Pancreas (tissue), 10 donors: Measurements from ENCODE around the gene TLE1. TPM values are rescaled to one million over a fixed set of nuclear protein-coding genes. Genes with fewer than 3 reads are reported as not detected.
A peak's percentile ranks its signal among the peaks of the same experiment; 100 is the strongest.
"Not testable (repeated sequence)": the region's sequence is repeated elsewhere in the genome, so short reads cannot be mapped to it uniquely, and the experiment has no call there.

Source experiments
- ATAC-seq, 4 donors: fragments of 200-7000 bp; cut with Tn5 transposase; one replicate each; pipeline versions ENCODE4 v1.8.0 to v1.9.1; 2020; ENCODE audit warnings: mild to moderate bottlenecking in 4 of 4, moderate library complexity in 4 of 4
- DNase-seq, 6 donors: peaks; one replicate each; pipeline ENCODE4 v3.0.0-alpha.2; 2020
- FAIRE-seq: peaks from 2 replicates; lab custom pipeline; 2012; peaks lifted over from hg19 to GRCh38; lab: Jason Lieb, UNC
- H3K27ac ChIP-seq, 4 donors: fragments of 200-600 bp; sonication (generic); 1 replicate in 3 of 4; 2 replicates in 1 of 4; pipeline versions ENCODE4 v1.5.0 to v1.8.0; 2020
- H3K27me3 ChIP-seq, 4 donors: fragments of 200-600 bp; one replicate each; pipeline ENCODE4 v1.8.0; 2021
- H3K36me3 ChIP-seq, 3 donors: fragments of 200-600 bp; sonication (generic) in 1 of 3; one replicate each; pipeline versions ENCODE4 v1.5.0 to v1.8.0; 2020 to 2021
- H3K4me1 ChIP-seq, 3 donors: fragments of 200-600 bp; one replicate each; pipeline ENCODE4 v1.8.0; 2021
- H3K4me3 ChIP-seq, 4 donors: fragments of 200-600 bp; sonication (generic) in 2 of 4; one replicate each; pipeline versions ENCODE4 v1.5.0 to v1.8.0; 2020 to 2021
- H3K9me3 ChIP-seq, 4 donors: fragments of 200-600 bp; one replicate each; pipeline ENCODE4 v1.8.0; 2021
- CTCF ChIP-seq, 4 donors: fragments of 200-600 bp; sonication (generic) in 3 of 4; IDR thresholded peaks; one replicate each; pipeline versions ENCODE4 v1.5.0 to v1.8.0; 2021; ENCODE audit warnings: antibody characterized with exemption in 4 of 4
- WGBS, 2 donors: extraction: QIAGEN DNeasy Blood & Tissue Kit; methylation state at CpG; one replicate each; pipeline ENCODE4 v1.1.7; 2013; 5-methylcytosine and 5-hydroxymethylcytosine counted together
- intact Hi-C, 3 donors: fragments of 100-400 bp; cut with DNase I; formaldehyde crosslinking; loops; one replicate each; pipeline versions ENCODE4 v1.11.1 to v1.14.2; 2022
- polyA plus RNA-seq, 2 donors: library from polyadenylated mRNA; stranded (reverse); fragments of 200-250 nt; gene quantifications; one replicate each; pipeline ENCODE4 v1.2.3, GENCODE V29; 2013
- total RNA-seq, 6 donors: library from RNA; stranded (reverse); fragmentation: NEBNext Ultra II Directional in 4 of 6; extraction: Animal tissue kit (Norgen Biotek cat#: 25700) in 4 of 6; gene quantifications; one replicate each; pipeline versions ENCODE4 v1.2.1 to v1.2.4, GENCODE V29; 2021 to 2023
- donor health status: healthy with polysubstance abuse.
- donor health status: DM: no; HTN: no; CAD: no; lungs with moderate emphysema.
- donor health status: DM: no; HTN: no; CAD: no.
- donor health status: control.
- donor health status: control.
- donor health status: Bipolar disorder and iron deficiency.
- donor health status: DM: yes; HTN: yes; CAD: no.
- donor health status: DM: no; HTN: no; CAD: no.
- donor health status: DM: no; HTN: no; CAD: no.
- donor health status: DM: yes; HTN: yes; CAD: no.

The TLE1 gene
- total and polyA plus RNA-seq, 8 donors = 15.1 to 38.9 (median 28.4) TPM

DNA sequence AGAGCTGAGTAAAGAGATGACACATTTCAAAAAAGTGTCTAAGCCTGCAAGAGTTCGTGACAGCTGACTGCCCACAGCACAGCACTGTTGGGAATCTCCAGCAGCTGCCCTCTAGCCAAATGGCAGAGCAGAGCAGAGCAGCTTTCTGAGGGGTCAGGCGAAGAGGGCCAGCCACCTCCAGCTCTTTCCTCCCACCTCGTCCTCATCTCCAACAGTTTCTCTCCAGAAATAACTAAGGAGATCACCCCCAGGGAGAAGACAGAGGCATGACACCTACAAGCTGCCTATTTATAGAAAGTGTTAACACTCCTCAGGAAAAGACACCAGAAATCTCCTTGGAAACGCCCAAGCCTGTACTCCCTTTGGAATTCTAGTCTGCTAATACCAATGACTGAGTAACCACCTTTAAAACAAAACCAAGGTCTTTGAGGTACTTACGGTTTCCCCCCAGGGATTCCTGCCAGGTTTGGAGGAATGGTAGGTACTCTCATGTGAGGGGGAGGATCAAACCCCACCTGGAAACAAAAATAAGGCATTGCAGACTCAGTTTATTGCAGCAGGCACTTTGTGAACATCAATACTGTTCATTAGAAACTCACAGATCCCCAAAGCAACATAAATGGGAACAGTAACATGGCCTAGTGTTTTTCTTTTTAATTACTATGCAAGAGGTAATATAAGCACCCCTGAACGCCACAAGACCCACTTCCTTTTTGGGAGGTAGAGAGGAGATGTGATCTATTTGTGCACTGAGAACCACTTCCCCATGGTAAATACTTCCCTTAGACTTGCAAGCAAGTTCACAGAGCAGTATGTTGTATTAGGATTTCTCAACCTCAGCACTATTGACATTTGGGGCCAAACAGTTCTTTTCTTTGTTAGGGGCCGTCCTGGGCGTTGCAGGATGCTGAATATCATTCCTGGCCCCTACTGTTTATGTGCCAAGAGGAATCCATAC is 79.3 kb downstream of the TLE1 start:
- FAIRE-seq = no peak
- no peak for DNase-seq
- no peak overlapping the region for H3K27ac ChIP-seq
- intact Hi-C loops = no loop called here
- no peaks in the 10 kb centered on the region for H3K4me1 ChIP-seq
- ATAC-seq = peak in 1 of 4 donors; percentile 27
- peaks cover 0 to 46% (median 20%) of the 10 kb centered on the region in 3 donors for H3K36me3 ChIP-seq
- no peaks in the 10 kb centered on the region for H3K27me3 ChIP-seq
- WGBS, 2 donors = 83 to 86% methylated on average over 8 of the region's 8 CpGs
- no peak for TF ChIP-seq CTCF (IDR thresholded peaks at IDR 0.05)
- H3K4me3 ChIP-seq = no peak overlapping the region
- no peaks in the 10 kb centered on the region for H3K9me3 ChIP-seq

- H3K27ac ChIP-seq = no peak overlapping the region
- intact Hi-C loops = no loop called here
- no peak overlapping the region for H3K4me3 ChIP-seq
- FAIRE-seq (no peak), DNase-seq (no peak), ATAC-seq (no peak)
- H3K9me3 ChIP-seq = no peaks in the 10 kb centered on the region
- no peaks in the 10 kb centered on the region for H3K27me3 ChIP-seq
- peaks cover 0 to 46% (median 20%) of the 10 kb centered on the region in 3 donors for H3K36me3 ChIP-seq
- H3K4me1 ChIP-seq = no peaks in the 10 kb centered on the region
- no peak for TF ChIP-seq CTCF (IDR thresholded peaks at IDR 0.05)
- 84 to 87% methylated on average over 4 of the region's 4 CpGs for WGBS, 2 donors
These were observed 81.1 kb downstream of the TLE1 start for GRCh38 chr9:81608289-81608657.

- FAIRE-seq (no peak), DNase-seq (no peak), ATAC-seq (no peak)
- no peak for TF ChIP-seq CTCF (IDR thresholded peaks at IDR 0.05)
- intact Hi-C loops = no loop called here
- Histone ChIP-seq H3K27me3 (no peaks in the 10 kb centered on the region), H3K4me3 (no peak overlapping the region), H3K36me3 (peaks cover 0 to 44% (median 20%) of the 10 kb centered on the region in 3 donors), H3K27ac (no peak overlapping the region), H3K9me3 (no peaks in the 10 kb centered on the region), H3K4me1 (no peaks in the 10 kb centered on the region)
- WGBS, 2 donors = 71 to 74% methylated on average over 5 of the region's 5 CpGs
These were observed 81.6 kb downstream of the TLE1 start for GRCh38 chr9:81607593-81608288.

DNA sequence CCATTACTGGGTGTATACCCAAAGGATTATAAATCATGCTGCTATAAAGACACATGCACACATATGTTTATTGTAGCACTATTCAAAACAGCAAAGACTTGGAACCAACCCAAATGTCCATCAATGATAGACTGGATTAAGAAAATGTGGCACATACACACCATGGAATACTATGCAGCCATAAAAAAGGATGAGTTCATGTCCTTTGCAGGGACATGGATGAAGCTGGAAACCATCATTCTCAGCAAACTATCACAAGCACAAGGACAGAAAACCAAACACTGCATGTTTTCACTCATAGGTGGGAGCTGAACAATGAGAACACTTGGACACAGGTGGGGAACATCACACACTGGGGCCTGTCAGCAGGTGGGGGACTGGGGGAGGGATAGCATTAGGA is 83.1 kb downstream of the TLE1 start:
- H3K4me3 ChIP-seq, H3K27me3 ChIP-seq, H3K27ac ChIP-seq, FAIRE-seq, intact Hi-C loops, ATAC-seq, H3K9me3 ChIP-seq, H3K4me1 ChIP-seq, DNase-seq: not testable (repeated sequence)
- H3K36me3 ChIP-seq = peaks cover 0 to 32% (median 13%) of the 10 kb centered on the region in 3 donors

- intact Hi-C loops = no loop called here
- no peak for FAIRE-seq
- DNase-seq = no peak
- Histone ChIP-seq H3K4me3 (no peak overlapping the region), H3K4me1 (peaks cover 0 to 2% (median under 1%) of the 10 kb centered on the region in 3 donors), H3K9me3 (no peaks in the 10 kb centered on the region), H3K27me3 (no peaks in the 10 kb centered on the region), H3K36me3 (peaks cover 0 to 23% (median 7%) of the 10 kb centered on the region in 3 donors), H3K27ac (no peak overlapping the region)
- 92 to 94% methylated on average over 8 of the region's 8 CpGs for whole genome bisulfite sequencing, 2 donors
- no peak for TF ChIP-seq CTCF (IDR thresholded peaks at IDR 0.05)
- peak in 2 of 4 donors; percentile 62 to 69 for ATAC-seq
These were observed 84.1 kb downstream of the TLE1 start for GRCh38 chr9:81605170-81605670.
